ENCODE results near the gene CS. TPM values are rescaled to one million over a fixed set of nuclear protein-coding genes. Genes with fewer than 3 reads are reported as not detected.
A peak's percentile ranks its signal among the peaks of the same experiment; 100 is the strongest.
"Not testable (repeated sequence)": the region's sequence is repeated elsewhere in the genome, so short reads cannot be mapped to it uniquely, and the experiment has no call there.

Gene CS
- 151 TPM in 2 replicates for total RNA-seq

DNA sequence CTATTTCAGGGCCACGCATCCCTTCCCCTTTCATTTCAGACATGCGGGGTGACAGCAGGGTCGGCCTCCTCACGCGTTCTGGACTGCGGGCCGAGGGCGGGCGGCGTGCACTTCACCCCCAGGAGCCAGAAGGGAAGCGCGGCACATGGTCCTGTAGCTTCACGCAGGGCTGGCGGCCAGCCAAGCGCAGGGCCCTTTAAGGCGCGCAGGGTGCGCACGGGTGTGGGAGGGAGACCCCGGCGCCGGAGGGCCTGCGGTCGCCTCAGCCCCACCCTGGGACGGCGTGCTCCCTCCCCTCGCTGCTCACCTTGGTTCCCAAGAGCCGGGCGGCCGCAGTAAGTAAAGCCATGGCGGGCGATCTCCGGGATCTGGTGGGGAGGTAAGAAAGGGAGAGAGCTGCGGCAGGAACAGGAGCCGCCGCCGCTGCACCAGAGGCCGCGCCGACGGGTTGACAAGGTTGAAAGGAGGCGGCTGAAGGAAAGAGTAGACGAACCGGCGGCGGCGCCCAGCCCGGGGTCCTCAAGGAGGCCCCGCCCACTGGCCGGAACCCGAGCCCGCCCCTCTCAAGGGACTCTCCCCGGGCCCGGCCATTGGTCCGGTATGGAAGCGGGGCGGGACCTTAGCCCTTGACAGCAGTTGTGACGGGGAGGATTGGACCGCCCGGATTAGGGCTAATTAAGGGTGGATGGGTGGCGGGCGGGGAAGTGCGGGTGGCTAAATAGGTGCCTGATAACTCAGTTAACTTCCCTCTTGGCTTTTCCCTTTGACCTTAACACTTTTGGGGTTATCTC lies at the start of gene CS:
Gene CS (minus strand): TSS at position 478 of the 791 bp plus-strand sequence. CDS start 129 bp downstream, at position 349.
- peak; percentile 88 for DNase-seq (ENCODE audit: low read depth, low spot score)

DNA sequence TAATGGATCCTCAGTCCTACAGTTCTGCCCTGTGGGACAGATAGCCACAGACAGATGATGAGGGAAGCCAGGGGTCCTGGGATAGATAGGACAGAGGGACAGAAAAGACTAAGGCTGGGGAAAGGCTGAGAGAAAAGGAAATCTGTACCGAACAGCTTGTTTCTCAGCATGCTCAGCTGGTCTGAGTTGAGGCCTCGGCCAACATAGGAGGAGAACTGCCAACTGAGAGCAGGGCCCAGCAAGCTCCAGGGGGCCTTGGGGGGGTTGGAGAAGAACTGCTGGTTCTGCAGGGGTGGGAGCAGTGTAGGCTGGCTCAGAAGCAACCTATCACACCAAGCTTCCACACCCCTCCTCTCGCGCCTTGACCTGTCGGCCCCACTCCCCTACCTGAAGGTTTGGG lies 48.6 kb upstream of the CS start:
- DNase-seq (ENCODE audit: low read depth, low spot score) = no peak

DNA sequence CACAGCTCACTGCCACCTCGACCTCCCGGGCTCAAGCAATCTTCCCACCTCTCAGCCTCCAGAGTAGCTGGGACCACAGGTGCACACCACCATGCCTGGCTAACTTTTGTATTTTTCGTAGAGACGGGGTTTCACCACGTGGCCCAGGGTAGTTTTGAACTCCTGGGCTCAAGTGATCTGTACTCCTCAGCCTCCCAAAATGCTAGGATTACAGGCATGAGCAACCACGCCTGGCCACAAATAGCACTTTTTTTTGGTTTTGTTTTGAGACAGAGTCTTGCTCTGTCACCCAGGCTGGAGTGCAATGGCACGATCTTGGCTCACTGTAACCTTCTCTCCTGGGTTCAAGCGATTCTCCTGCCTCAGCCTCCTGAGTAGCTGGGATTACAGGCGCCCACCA lies 47.1 kb upstream of the CS start:
- DNase-seq (ENCODE audit: low read depth, low spot score) = not testable (repeated sequence)

DNA sequence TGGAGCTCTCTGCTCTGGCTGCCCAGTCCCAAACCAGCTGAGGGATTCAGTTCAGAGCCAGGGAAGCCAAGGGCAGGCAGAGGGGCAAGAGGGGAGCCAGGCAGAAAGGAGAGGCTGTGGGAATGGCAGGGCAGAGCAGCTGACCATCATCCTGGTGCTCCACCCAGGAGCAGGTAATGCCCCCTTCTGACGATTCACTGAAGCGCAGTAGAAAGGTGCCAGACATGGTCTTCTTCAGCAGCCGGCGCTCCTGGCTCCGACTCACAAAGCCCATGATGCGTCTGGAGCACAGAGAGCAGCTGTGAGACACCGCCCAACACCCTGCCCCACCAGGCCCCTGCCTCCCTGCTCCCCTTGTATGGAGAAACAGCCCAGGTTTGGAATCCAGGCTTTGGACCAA lies 46.5 kb upstream of the CS start:
- no peak for DNase-seq (ENCODE audit: low read depth, low spot score)

DNA sequence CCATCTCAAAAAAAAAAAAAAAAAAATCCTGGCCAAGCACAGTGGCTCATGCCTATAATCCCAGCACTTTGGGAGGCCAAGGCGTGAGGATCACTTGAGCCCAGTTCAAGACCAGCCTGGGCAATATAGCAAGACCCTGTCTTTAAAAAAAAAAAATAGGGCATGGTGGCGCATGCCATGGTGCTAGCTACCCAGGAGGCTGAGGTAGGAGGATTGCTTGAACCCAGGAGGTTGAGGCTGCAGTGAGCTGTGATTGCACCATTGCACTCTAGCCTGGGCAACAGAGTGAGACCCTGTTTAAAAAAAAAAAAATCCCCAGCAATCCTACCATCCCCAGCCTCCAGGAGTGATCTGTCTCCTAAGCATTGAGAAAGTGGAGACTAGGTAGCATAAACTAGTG lies 42.2 kb upstream of the CS start:
- DNase-seq (ENCODE audit: low read depth, low spot score) = not testable (repeated sequence)

DNA sequence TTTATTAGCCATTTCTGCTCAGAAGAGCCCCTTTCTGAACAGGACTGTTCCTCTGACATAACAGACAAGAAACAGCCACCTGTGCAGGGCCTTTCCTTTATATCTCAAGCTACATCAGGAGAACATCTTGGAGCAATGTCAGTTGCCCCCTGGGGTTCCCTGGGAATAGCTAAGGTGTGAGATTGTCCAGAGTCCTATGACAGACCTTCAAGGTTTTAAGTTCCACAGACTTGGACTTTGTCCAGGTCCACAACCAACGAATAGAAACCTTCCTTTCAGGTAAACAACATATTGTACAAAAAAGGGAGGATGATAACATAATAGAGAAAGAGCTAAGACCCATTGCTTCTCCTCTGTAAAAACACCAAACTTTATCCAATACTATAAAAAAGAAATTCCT lies 41.5 kb upstream of the CS start:
- no peak for DNase-seq (ENCODE audit: low read depth, low spot score)

DNA sequence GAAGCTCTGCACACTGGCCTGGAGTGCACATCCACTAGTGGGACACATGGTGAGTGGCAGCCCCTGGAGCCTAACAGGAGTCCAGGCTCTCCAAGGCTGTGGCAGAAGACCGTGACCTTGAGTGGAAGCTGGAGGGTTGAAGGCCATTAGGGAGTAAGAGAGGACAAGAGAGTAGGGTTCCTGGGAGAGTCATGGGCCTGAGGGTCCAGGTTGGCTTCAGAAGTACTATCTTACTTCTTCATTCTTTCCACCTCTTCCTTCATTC lies 39.0 kb upstream of the CS start:
- no peak for DNase-seq (ENCODE audit: low read depth, low spot score)

DNA sequence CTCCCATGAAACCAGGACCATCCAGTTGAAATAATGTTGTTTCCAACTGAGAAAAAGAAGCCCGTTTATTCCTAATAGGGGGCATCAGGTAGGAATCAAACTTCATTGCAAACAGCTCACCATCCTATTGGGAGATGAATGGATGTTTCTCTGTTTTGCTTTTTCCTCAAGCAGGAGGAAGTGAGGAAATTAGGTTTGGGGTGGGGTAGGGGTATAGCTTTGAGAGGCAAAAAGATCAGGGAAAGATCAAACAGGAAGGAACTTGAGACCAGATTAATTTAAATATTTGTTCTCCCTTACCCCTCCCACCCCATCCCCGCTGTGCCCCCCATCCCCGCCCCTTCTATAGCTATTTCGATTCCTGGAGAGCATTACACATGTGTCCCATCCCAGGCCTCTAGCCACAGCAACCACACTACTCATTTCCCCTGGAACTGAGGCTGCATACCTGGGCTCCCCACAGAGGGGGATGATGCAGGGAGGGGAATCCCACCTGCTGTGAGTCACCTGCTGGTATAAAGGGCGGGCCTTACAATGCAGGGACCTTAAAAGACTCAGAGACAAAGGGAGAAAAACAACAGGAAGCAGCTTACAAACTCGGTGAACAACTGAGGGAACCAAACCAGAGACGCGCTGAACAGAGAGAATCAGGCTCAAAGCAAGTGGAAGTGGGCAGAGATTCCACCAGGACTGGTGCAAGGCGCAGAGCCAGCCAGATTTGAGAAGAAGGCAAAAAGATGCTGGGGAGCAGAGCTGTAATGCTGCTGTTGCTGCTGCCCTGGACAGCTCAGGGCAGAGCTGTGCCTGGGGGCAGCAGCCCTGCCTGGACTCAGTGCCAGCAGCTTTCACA lies 38.4 kb upstream of the CS start, which contains the start of gene IL23A:
Gene IL23A (plus strand): TSS at position 577 of the 850 bp plus-strand sequence. CDS start 161 bp downstream, at position 738.
- no peak for DNase-seq (ENCODE audit: low read depth, low spot score)

DNA sequence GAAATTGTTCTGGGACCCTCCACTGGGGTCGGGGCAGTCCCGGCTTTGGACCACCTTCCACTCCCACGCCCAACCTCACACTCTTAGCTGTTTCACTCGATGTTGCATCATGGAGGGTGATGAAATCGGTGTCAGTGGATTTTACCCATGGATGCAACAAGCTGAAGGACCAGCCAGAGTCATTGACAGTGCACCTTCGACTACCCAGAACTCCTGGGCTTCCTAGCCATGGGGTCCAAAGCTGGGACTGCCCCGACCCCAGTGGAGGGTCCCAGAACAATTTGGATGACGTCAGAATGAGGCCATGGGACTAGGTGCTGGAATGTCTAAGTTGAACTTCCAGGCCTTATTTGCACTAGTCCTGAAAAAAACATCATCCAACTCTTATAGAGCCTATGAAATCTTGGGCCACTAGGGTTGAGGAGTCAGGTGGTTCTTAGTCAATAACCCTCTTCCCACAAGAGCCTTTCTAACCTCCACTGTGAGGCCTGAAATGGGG lies 37.7 kb upstream of the CS start:
- DNase-seq (ENCODE audit: low read depth, low spot score) = no peak

DNA sequence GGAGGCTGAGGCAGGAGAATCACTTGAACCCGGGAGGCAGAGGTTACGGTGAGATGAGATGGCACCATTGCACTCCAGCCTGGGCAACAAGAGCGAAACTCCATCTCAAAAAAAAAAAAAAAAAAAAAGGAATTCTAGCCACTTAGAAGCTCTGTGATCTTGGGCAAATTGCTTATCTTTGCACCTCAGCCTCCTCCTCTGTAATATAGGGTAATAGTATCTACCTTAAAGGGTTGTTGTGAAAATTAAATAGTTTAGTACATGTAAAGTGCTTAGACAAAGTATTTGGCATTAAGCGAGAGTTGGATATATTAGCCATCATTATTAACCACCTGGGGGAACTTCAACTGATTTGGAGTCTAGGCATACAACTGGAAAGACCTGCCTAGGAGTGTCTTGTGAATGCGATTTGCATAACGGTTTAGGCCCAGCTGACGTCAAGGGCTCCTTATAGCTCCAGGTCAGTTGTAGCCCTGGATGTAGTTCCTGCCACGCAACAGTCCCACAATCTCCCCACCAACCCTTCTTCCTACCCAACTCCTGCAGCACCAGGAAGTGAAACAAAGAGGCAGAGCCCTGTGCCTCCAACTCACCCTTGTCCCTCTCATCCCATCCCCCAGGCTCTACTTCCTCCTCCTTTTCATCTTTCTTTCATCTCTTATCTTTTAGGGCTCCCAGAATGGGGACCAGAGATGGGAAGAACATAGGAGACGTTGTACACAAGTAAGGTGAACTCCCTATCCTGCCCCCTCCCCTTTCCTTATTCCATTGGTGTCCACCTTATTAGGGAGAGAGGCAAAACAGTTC lies 36.4 kb upstream of the CS start:
- no peak for DNase-seq (ENCODE audit: low read depth, low spot score)

DNA sequence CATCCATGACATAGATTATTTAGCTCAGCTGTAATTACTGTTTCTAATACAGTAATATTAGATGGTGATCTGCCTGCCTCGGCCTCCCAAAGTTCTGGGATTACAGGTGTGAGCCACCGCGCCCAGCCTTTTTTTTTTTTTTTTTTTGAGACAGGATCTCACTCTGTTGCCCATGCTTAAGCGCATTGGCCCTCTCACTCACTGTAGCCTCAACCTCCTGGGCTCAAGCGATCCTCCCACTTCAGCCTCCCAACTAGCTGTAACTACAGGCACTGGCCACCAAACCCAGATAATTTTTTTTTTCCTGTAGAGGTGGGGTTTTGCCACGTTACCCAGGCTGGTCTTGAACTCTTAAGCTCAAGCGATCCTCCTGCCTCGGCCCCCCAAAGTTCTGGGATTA lies 35.4 kb upstream of the CS start:
- DNase-seq (ENCODE audit: low read depth, low spot score) = not testable (repeated sequence)

DNA sequence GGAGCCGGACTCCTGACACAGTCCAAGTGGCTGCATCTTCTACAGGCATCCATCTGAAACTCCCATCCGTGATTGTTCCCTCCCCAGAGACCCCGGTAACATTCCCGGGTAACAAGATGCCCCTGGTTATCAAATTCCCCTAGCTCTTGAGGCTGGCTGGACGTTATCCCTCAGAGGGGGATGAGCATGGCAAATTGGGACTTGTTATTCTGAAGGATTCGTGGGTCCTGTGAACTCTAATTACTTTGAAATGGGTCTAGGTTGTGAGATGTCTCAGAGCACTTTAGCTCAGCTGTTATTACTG lies 34.3 kb upstream of the CS start:
- DNase-seq (ENCODE audit: low read depth, low spot score) = no peak

DNA sequence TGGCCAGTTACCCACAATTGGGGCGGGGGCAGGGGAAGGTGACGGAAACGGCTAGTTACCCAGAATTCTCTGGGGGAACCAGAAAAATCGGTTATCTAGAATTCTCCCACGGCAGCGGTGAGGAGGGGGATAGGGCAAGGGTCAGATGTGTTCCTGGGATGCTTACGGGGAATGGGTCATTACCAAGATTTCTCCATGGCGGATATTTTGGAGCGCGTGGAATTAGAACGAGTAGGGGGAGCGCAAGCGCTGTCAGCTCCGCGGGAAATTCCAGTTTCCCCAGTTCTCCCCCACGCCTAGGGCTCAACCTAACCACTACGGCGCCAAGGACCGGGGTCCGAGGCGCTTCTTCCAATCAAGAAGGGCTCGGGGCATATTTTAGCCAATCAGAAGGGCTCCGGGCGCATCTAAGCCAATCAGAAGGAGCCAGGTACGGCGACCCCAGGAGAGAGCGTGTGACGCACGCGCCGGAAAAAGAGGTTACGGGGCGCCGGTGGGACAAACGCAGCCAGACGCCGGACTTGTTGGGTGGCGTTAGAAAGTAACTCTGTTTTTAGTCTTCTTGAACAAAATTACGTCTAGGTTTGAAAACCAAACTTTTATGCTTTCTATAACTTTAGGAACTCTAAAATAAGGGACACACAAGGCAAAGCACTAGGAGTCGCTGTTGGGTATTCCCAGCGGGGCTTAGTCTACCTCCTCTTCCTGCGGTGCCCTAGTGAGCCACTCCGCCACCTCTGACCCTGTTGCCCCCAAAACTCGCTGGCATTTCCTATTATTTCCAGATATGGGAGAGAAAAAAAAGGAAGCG lies 33.8 kb upstream of the CS start, which contains the start of gene PAN2:
Gene PAN2 (minus strand): TSS at position 322 of the 811 bp plus-strand sequence. CDS start 906 bp downstream, outside the sequence.
- DNase-seq (ENCODE audit: low read depth, low spot score) = peak; percentile 94

DNA sequence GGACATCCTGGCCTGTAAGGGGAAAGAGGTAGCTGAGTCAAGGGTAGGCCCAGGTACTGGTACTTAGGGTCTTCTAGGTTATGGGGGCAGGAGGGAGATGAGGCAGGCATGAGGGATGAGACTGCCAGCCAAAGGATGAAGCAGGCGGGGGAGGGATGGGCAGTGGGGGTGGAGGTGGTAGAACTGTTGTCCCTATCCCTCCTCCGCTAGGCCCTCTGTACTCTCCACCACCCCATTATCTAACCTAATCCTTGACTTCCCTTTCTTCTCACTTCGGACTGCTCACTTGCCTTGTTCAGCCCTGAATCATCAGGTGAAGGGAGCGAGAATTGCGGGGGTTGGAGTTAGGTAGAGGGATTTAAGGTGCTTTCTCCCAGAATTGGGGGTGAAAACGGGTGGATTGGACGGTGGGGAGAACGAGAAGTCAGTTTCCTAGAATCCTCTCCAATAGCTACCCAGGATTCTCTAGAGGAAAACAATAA lies 33.1 kb upstream of the CS start:
- no peak for DNase-seq (ENCODE audit: low read depth, low spot score)

DNA sequence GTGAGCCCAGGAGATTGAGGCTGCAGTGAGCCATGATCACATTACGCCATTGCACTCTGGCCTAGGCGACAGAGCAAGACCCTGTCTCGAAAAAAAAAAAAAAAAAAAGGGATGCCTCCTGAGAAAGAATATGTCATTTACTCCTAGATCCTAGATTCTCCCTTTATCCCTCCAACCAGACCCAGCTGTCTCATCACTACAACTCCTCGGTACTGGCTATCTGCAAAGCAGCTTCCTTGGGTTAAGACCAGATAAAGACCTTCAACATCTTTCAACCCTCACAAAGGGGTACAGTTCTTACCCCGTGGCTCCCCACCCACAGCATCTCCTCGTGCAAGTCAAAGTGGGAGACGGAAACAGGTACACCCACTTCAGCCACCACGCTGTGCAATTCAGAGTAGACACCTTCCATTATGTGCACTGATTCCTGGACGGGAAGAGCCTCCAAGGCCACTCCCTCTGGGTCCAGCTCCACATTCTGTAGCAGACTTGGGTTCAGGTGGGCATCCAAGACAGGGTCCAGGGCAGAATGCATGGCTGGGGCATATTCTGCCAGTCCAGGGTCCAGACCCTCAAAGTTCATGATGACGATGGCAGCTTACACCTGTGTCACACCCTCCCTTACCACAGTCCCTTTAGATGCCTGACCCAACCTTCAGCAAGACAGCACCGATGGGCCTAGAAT lies 32.5 kb upstream of the CS start:
- no peak for DNase-seq (ENCODE audit: low read depth, low spot score)

DNA sequence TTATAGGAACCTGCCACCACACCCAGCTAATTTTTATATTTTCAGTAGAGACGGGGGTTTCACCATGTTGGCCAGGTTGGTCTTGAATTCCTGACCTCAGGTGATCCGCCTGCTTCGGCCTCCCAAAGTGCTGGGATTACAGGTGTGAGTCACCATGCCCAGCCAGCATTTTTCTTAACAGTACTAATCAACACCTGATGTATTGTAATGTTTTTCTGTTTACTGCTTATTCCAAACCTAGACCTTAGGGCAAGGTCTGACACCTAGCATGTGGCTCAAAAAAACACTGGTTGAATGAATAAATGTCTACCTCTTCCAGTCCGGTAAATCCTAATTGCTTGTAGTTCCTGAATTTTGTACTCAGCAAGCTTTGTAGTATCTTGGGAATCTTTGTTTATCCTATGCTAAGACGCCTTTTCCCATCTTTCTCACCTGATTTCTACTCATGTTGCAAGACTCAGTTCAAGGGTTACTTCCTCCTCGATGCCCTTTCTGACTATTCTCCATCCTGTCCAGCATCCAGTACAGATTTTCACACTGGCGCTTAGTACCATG lies 30.9 kb upstream of the CS start:
- DNase-seq (ENCODE audit: low read depth, low spot score) = no peak

DNA sequence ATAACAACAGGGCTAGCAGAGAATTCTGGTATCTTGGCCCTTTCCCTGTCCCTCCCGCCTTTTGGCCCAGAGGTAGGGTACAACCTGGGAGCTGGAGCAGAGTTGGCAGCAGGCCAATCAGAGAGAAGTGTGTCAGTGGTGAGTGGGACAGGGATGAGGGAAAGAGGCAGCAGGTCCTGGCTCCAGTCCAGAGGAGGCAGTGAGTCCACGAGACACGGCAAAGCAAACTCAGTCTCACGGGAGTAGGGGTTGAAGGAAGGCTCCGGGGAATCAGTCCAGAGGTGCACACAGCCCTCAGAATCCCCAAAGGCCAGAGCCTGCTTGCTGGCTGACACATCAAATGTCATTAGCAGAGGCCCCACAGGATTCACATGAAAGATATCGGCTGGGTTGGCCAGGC lies 26.4 kb upstream of the CS start:
- no peak for DNase-seq (ENCODE audit: low read depth, low spot score)

DNA sequence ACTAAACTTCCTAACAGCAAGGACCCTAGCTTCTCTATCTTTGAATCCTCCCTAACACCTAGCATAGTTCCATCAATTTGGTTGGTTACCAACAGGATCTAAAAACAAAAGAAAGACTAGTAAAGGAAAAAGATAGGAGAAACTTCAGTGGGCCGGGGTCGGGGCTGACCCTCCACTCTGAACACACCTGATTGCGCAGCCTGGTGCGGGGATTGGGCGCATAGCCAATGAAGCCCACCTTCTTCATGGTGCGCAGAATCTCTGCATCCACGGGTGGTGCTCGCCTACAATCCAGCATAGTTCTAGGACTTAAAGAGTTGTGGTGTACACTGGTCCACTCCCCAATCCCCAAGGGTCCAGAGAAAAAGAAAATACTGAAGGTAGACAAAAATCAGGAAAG lies 26.0 kb upstream of the CS start:
- no peak for DNase-seq (ENCODE audit: low read depth, low spot score)

DNA sequence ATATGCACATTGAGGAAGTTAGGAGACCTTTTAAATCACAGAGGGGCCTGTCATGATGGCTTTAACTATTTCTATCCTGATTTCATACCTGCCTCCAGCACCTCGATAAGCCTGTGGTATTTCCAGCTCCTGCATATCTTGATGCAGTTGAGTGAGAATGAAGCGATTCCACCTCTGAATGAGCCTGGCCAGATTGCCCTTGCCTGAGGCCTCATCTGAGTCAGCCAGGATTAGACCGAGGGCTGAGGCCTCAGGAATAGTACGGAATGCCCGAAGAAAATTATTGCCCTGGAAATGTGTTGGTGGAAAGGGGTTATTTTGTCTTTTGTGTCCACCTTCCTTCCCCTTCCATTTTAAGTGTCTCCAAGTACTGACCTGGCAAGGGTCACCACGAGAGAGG lies 24.1 kb upstream of the CS start:
- no peak for DNase-seq (ENCODE audit: low read depth, low spot score)

DNA sequence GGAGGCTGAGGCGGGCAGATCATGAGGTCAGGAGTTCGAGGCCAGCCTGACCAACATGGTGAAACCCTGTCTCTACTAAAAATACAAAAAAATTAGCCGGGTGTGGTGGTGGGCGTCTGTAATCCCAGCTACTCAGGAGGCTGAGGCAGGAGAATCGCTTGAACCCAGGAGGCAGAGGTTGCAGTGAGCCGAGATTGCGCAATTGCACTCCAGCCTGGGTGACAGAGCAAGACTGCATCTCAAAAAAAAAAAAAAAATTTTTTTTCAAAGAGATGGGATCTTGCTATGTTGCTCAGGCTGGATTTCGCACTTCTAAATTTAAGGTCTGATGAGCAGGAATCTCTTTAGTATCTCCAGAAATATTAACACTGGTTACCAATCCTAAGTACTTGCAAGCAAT lies 21.5 kb upstream of the CS start:
- DNase-seq (ENCODE audit: low read depth, low spot score) = not testable (repeated sequence)
